ENCODE data around the gene NRL. TPM values are rescaled to one million over a fixed set of nuclear protein-coding genes. Genes with fewer than 3 reads are reported as not detected.
A peak's percentile ranks its signal among the peaks of the same experiment; 100 is the strongest.

Gene NRL
- total and polyA plus RNA-seq, 4 experiments from 2014 or later, result 1.4 to 4.5 (median 2.2) TPM

DNA sequence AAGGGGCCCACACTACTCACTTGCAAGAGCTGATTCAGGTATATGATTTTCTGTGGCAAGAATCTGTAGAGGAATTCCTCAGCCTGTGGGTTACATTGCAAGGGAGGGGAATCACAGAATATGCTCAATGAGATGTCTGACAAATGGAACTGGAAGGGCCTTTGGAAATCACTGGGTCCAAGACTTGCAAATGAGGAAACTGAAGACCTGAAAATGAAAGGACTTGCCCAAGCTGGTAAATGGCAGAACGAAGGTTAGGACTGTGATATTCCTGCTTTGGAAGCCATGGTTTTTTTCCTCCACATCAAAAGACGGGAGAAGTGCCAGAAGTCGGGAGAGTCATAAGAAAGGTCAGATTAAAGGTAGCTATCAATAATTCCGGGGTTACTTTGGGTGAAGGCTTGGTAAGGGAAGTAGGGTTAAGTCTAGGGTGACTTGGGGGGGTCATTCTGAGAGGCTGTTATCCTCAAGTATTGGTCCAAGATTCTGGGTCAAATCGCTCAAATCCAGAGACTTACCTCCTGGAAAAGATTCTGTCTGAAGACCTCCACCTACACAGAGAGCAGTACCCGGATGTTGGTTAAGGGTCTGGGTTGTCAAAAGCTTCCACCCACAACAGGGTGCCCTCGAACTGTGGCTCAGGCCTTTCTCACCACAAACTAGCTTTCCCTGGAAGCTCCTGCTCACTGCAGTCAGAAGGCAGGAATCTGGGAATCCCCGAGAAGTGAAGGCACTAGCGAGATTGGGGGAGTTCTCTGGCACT is 31.1 kb upstream of the NRL start:
- POLR2A ChIA-PET (ENCODE audit: partially characterized antibody), result interaction anchor here (0.6 to 9.5 kb wide), 27 partner anchors 9 to 1051 kb away, joined by 3 to 162 read pairs (median 10); partner anchors contain the start of genes ACIN1, C14orf119, CBLN3 and CHMP4A
- Histone ChIP-seq H3K36me3 (ENCODE audit: insufficient read depth, low read length) (peaks cover 47% of the 10 kb centered on the region), H3K4me1 (ENCODE audit: insufficient read depth, low read length) (peaks cover 67% of the 10 kb centered on the region), H3K9me3 (ENCODE audit: control insufficient read depth in 1 of 2, low read length in 2 of 2) (no peaks in the 10 kb centered on the region), H3K27me3 (ENCODE audit: insufficient read depth, low read length) (no peaks in the 10 kb centered on the region), H3K4me3 (ENCODE audit: low read length in 2 of 2) (peak overlapping the region; percentile 85 to 99), H3K27ac (ENCODE audit: low read depth, low read length) (peak overlapping the region; percentile 92)
- Mint-ChIP-seq H3K4me1 (peaks cover 35 to 91% (median 55%) of the 10 kb centered on the region in 4 donors), H3K27me3 (no peaks in the 10 kb centered on the region), H3K4me3 (peak overlapping the region; percentile 97 to 100 (median 98)), H3K27ac (peak overlapping the region; percentile 95 to 99 (median 98)), H3K9me3 (no peaks in the 10 kb centered on the region), H3K36me3 (peaks cover 24 to 65% of the 10 kb centered on the region in 2 donors)
- intact Hi-C loops (cut with micrococcal nuclease), result loop anchor here (2.0 to 10.0 kb wide), 4 partner anchors 51 to 677 kb away; partner anchors contain the start of genes CHMP4A, NGDN, PCK2 and TINF2
- DNase-seq, result no peak
- CTCF ChIA-PET (ENCODE audit: partially characterized antibody), result interaction anchor here (1.0 to 8.5 kb wide), 13 partner anchors 9 to 285 kb away, joined by 3 to 110 read pairs (median 5); partner anchors contain the start of genes CIDEB, DCAF11, IRF9 and MDP1

DNA sequence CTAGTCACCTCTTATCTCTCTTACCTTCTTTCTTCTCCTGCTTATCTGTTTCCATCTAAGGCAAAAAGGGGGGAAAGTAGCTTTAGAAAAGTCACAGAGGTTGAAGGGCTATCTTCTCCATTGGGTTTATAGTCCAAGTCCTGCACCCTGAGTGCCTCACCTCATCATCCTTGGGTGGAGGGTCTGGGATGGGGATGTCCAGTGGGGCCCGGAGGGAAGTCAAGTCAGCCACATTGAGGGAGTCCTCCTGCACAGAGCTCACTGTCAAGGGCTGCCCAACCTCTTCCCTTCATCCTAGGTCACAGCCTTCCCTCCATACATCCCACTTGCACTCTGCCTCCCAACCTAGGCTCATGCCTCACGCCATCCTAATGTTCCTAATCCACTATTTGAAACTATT is 30.5 kb upstream of the NRL start:
- peak overlapping the region; percentile 85 to 99 for H3K4me3 ChIP-seq (ENCODE audit: low read length in 2 of 2)
- DNase-seq, result no peak
- H3K36me3 ChIP-seq (ENCODE audit: insufficient read depth, low read length), result peaks cover 40% of the 10 kb centered on the region
- Mint-ChIP-seq H3K36me3 (peaks cover 18 to 62% of the 10 kb centered on the region in 2 donors), H3K27me3 (no peaks in the 10 kb centered on the region), H3K4me1 (peaks cover 35 to 91% (median 54%) of the 10 kb centered on the region in 4 donors), H3K27ac (peak overlapping the region in 6 of 7 donors; percentile 17 to 99 (median 98)), H3K9me3 (no peaks in the 10 kb centered on the region), H3K4me3 (peak overlapping the region; percentile 12 to 100 (median 98))
- H3K9me3 ChIP-seq (ENCODE audit: control insufficient read depth in 1 of 2, low read length in 2 of 2), result no peaks in the 10 kb centered on the region
- POLR2A ChIA-PET (ENCODE audit: partially characterized antibody), result interaction anchor here (0.6 to 9.5 kb wide), 12 partner anchors 8 to 285 kb away, joined by 3 to 162 read pairs (median 24); partner anchors contain the start of genes CBLN3, CHMP4A, DCAF11 and IPO4
- peak overlapping the region; percentile 92 for H3K27ac ChIP-seq (ENCODE audit: low read depth, low read length)
- H3K27me3 ChIP-seq (ENCODE audit: insufficient read depth, low read length), result no peaks in the 10 kb centered on the region
- peaks cover 64% of the 10 kb centered on the region for H3K4me1 ChIP-seq (ENCODE audit: insufficient read depth, low read length)
- CTCF ChIA-PET (ENCODE audit: partially characterized antibody), result interaction anchor here (1.0 to 8.5 kb wide), 6 partner anchors 8 to 163 kb away, joined by 3 to 110 read pairs (median 16); partner anchors contain the start of genes CIDEB, IRF9, PSME1 and TINF2
- intact Hi-C loops (cut with micrococcal nuclease), result loop anchor here (10.0 kb wide), 1 partner anchor 50 kb away; the partner anchor contains the start of gene PCK2

DNA sequence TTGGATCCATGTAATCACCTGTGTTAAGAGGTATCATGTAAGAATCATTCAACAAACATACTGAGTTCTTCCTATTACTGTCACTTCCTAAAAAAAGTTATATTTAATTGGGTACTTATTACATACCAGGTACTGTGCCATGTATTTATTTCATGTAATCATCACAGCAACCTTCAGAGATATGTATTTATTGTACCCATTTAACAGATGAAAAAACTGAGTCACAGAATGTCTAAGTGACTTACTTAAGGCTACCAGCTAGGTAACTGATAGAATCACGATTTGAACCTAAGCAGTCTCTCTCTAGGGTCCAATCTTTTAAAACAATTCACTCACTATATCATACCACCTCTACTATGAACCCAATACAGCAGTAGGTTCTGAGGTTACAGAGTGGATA is 29.7 kb upstream of the NRL start:
- Mint-ChIP-seq H3K36me3 (peaks cover 19 to 61% of the 10 kb centered on the region in 2 donors), H3K4me3 (peak overlapping the region in 7 of 8 donors; percentile 6 to 63 (median 33)), H3K9me3 (no peaks in the 10 kb centered on the region), H3K4me1 (peaks cover 37 to 94% (median 54%) of the 10 kb centered on the region in 4 donors), H3K27me3 (no peaks in the 10 kb centered on the region), H3K27ac (peak overlapping the region in 5 of 7 donors; percentile 51 to 98 (median 73))
- no peaks in the 10 kb centered on the region for H3K9me3 ChIP-seq (ENCODE audit: control insufficient read depth in 1 of 2, low read length in 2 of 2)
- H3K4me3 ChIP-seq (ENCODE audit: low read length in 2 of 2), result no peak overlapping the region
- H3K27me3 ChIP-seq (ENCODE audit: insufficient read depth, low read length), result no peaks in the 10 kb centered on the region
- H3K27ac ChIP-seq (ENCODE audit: low read depth, low read length), result peak overlapping the region; percentile 92
- H3K36me3 ChIP-seq (ENCODE audit: insufficient read depth, low read length), result peaks cover 35% of the 10 kb centered on the region
- ChIA-PET CTCF (ENCODE audit: partially characterized antibody) (interaction anchor here (1.1 to 8.5 kb wide), 3 partner anchors 16 to 87 kb away, joined by 3 to 110 read pairs (median 36); partner anchors contain the start of gene IRF9), POLR2A (ENCODE audit: partially characterized antibody) (interaction anchor here (0.7 to 9.5 kb wide), 7 partner anchors 7 to 286 kb away, joined by 3 to 162 read pairs (median 5); partner anchors contain the start of genes DCAF11, IRF9, MDP1 and NRL)
- peaks cover 61% of the 10 kb centered on the region for H3K4me1 ChIP-seq (ENCODE audit: insufficient read depth, low read length)
- intact Hi-C loops (cut with micrococcal nuclease), result loop anchor here (10.0 kb wide), 1 partner anchor 50 kb away; the partner anchor contains the start of gene PCK2
- no peak for DNase-seq

DNA sequence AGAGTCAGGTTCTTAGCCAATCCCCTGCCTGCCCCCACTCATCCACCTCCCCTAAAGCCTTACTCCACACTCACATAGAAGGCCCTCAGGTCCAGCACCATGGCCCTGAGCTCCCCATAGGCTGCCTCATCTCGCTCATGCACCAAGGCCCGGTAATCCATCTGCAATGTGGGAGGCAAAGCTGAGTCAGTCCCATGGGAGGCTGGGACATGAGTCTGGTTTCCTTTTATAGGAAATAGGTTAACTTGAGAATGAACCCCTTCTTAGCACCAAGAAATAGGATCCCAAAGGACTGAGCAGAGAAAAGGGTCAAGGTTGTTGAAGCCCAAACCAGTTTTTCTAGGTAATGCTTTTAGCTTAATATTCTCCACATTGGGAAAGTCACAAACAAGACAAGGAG is 28.8 kb upstream of the NRL start:
- no peaks in the 10 kb centered on the region for H3K9me3 Mint-ChIP-seq
- Histone ChIP-seq H3K4me3 (ENCODE audit: low read length in 2 of 2) (no peak overlapping the region), H3K27me3 (ENCODE audit: insufficient read depth, low read length) (no peaks in the 10 kb centered on the region), H3K4me1 (ENCODE audit: insufficient read depth, low read length) (peaks cover 61% of the 10 kb centered on the region), H3K36me3 (ENCODE audit: insufficient read depth, low read length) (peaks cover 35% of the 10 kb centered on the region), H3K9me3 (ENCODE audit: control insufficient read depth in 1 of 2, low read length in 2 of 2) (no peaks in the 10 kb centered on the region), H3K27ac (ENCODE audit: low read depth, low read length) (no peak overlapping the region)
- no peaks in the 10 kb centered on the region for H3K27me3 Mint-ChIP-seq
- CTCF ChIA-PET (ENCODE audit: partially characterized antibody), result interaction anchor here (0.8 to 5.7 kb wide), 2 partner anchors 18 to 34 kb away, joined by 4 to 36 read pairs; partner anchors contain the start of gene IRF9
- peak overlapping the region in 5 of 8 donors; percentile 28 to 48 (median 32) for H3K4me3 Mint-ChIP-seq
- peaks cover 34 to 94% (median 54%) of the 10 kb centered on the region in 4 donors for H3K4me1 Mint-ChIP-seq
- POLR2A ChIA-PET (ENCODE audit: partially characterized antibody), result interaction anchor here (1.0 to 9.5 kb wide), 7 partner anchors 6 to 287 kb away, joined by 3 to 162 read pairs (median 5); partner anchors contain the start of genes IRF9, MDP1, PSME1 and TM9SF1
- peaks cover 22 to 67% of the 10 kb centered on the region in 2 donors for H3K36me3 Mint-ChIP-seq
- DNase-seq, result no peak
- H3K27ac Mint-ChIP-seq, result peak overlapping the region in 5 of 7 donors; percentile 37 to 94 (median 72)
- intact Hi-C loops (cut with micrococcal nuclease), result loop anchor here (10.0 kb wide), 1 partner anchor 49 kb away; the partner anchor contains the start of gene PCK2

DNA sequence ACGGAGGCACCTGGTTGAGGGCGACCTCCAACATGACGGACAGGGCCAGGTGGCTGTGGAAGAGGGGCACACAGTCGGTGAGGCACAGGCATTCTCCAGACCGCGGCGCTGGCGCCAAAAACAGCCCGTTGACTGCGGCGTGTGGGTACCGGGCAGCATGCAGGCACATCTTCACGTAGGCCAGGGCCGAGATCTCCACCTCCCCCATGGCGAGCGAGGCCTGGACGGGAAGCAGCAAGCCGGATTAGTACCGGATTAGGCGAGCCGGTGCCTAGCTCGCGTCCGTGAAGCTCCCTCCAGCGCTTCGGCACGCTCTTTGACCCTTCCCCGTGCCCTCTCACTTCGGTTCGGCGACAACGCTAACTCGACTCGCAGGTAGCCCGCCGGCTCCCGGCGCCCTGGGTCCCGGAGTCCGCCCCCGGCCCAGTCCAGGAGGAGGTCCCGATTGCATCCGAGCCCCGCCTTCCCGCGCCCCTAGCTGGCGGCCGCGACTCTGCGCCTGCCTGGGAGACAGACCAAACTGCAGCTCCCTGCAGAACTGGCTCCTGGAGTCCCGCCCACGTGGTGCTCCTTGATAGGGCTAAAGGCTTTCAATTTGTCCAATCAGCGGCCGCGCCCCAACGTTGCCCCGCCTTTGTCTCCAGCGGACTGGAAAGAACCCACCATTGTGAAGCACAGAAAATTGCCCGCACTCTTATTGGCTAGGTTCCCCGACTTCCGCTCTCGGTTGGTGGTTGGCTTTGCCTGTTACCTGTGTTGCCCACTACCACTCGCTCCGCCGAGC is 26.5 kb upstream of the NRL start, which contains the start of gene EMC9:
Gene EMC9 (minus strand): TSS at position 495 of the 784 bp plus-strand sequence. CDS start 287 bp downstream, at position 208.
- ChIA-PET POLR2A (ENCODE audit: partially characterized antibody) (interaction anchor here (0.6 to 16.1 kb wide), 23 partner anchors 9 to 170 kb away, joined by 3 to 347 read pairs (median 4); partner anchors contain the start of genes CHMP4A, DCAF11, IPO4 and IRF9), CTCF (ENCODE audit: partially characterized antibody) (interaction anchor here (0.9 to 2.2 kb wide), 10 partner anchors 9 to 290 kb away, joined by 3 to 19 read pairs (median 4); partner anchors contain the start of genes DCAF11, IRF9, NRL and TINF2)
- intact Hi-C loops (cut with micrococcal nuclease), result loop anchor here (1.0 to 10.0 kb wide), 5 partner anchors 20 to 92 kb away; partner anchors contain the start of genes CHMP4A, DCAF11, GMPR2 and IRF9
- Mint-ChIP-seq H3K36me3 (peaks cover 28 to 67% of the 10 kb centered on the region in 2 donors), H3K27ac (peak within 1 kb of the TSS; percentile 76 to 95 (median 94)), H3K4me1 (peaks cover 38 to 94% (median 61%) of the 10 kb centered on the region in 4 donors), H3K4me3 (peak within 1 kb of the TSS; percentile 85 to 97 (median 94)), H3K27me3 (no peaks in the 10 kb centered on the region), H3K9me3 (peaks cover 0 to 2% (median 0%) of the 10 kb centered on the region in 8 donors)
- H3K36me3 ChIP-seq (ENCODE audit: insufficient read depth, low read length), result peaks cover 50% of the 10 kb centered on the region
- H3K27ac ChIP-seq (ENCODE audit: low read depth, low read length), result peak within 1 kb of the TSS; percentile 77
- peaks cover 74% of the 10 kb centered on the region for H3K4me1 ChIP-seq (ENCODE audit: insufficient read depth, low read length)
- peak within 1 kb of the TSS; percentile 83 to 91 for H3K4me3 ChIP-seq (ENCODE audit: low read length in 2 of 2)
- no peaks in the 10 kb centered on the region for H3K9me3 ChIP-seq (ENCODE audit: control insufficient read depth in 1 of 2, low read length in 2 of 2)
- H3K27me3 ChIP-seq (ENCODE audit: insufficient read depth, low read length), result no peaks in the 10 kb centered on the region
- DNase-seq, result peak; percentile 98 to 100 (median 99)

Data from CD4-positive, alpha-beta memory T cell (primary cell).